HG03571 (cell line): ENCODE results near the gene NPHP4.

Experiments used
- ATAC-seq: cut with Tn5 transposase; IDR thresholded peaks from one replicate; pipeline ENCODE4 v1.9.1; 2021; ENCODE audit not compliant: unreplicated experiment

NPHP4 gene

DNA sequence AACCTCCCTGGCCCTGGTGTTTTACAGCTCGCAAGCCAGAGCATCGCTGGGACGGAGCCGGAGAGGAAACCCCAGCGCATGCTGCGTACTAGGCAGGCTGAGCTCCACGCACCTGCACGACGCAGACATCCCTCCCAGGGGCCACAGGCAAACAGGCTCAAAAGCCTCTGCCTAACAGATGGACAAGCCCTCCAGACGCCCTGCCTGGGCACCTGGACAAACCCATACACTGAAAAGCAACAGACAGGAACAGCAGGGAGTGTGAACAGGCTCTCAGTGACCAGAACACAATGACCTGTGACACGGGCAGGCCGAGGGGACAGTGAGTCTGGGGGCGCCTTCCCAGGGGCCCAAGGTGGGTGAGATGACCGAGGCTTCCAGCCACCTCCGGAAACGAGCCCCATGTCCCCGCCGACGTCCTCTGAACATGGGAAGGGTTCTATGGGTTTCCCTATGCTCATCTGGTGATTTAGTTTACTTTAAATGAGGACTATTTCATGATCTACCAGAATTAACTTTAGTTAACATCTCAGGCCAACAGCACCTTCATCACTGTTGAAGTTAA, 40.3 kb downstream of the NPHP4 start:
- no peak for ATAC-seq

- ATAC-seq = no peak
These were observed 41.0 kb downstream of the NPHP4 start for GRCh38 chr1:5950994-5951785.

DNA sequence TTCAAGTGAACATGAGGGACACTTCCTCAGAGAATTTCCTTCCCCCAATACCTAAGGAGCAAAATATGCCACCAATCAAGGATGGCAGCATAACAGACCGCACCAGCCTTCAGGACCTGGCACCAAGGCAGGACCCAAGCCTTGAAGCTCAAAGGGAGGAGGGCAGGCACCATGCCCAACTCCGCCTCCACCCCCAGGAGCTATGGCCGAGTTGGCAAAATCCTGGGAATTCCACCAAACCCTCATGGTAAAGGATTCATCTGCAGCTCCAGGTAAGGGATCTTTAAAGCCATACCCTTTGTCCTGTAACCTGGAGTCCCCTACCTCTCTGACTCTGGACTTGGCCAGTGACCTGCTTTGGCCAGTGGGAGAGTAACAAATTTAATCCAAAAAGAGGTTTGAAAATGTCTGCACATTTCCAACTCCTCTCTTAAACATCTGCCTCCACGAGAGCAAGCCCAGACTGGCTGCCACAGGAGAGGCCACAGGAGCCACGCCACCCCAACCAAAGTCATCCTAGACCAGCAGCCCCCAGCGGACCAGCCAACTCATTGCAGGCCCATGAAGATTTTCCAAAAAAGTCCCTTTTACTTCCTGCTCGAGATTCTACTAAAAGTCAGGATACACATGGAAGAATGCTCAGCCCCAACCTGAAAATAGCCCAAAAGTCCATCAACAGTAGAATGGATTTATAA, 41.9 kb downstream of the NPHP4 start:
- ATAC-seq = no peak

GRCh38 chr1:5949761-5950100, 42.5 kb downstream of the NPHP4 start:
- ATAC-seq = no peak

GRCh38 chr1:5949085-5949760, 43.0 kb downstream of the NPHP4 start:
- no peak for ATAC-seq

GRCh38 chr1:5948681-5949005, 43.6 kb downstream of the NPHP4 start:
- no peak for ATAC-seq

- no peak for ATAC-seq
These were observed 44.1 kb downstream of the NPHP4 start for GRCh38 chr1:5947978-5948680.

- ATAC-seq = no peak
These were observed 45.0 kb downstream of the NPHP4 start for GRCh38 chr1:5947071-5947821.

GRCh38 chr1:5945445-5945844, 46.8 kb downstream of the NPHP4 start:
- no peak for ATAC-seq

DNA sequence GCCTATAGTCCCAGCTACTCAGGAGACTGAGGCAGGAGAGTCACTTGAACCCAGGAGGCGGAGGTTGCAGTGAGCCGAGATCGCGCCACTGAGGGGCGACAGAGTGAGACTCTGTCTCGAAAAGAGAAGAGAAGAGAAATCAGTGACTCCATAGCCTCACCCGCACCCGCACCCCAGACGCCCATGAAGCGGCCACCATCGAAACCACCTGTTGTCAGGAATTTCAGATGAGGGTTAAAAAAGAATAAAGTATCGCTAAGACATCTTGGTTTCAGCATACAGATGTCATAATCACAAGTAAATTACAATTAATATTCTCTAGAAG, 47.4 kb downstream of the NPHP4 start:
- ATAC-seq = no peak

DNA sequence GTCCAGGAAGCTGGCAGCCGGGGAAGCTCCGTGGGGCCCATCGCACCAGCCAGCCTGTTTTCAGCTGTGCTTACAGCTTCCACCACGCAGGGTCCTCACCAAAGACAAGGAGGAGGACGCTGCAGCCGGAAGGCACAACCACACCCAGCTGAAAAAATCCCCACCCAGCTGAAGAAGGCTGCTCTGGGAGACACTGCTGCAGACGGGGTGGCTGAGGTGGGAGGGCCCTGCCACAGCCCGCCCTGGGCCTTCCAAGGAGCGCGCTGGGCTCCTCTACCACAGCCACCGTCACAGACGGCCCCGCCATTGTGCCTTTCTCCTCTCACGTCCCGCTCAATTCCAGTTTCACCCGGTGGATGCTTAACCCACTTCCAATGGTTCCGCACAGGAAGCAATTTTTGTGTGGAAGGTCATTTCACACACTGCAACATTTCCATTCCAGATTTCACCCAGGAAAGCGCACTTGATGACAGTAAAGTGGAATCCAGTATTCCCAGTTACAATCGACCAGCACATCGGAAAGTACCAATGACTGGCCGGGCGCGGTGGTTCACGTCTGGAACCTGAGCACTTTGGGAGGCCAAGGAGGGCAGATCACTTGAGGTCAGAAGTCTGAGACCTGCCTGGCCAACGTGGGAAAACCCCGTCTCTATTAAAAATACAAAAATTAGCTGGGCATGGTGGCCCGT, 47.9 kb downstream of the NPHP4 start:
- ATAC-seq = no peak

- ATAC-seq = no peak
These were observed 48.7 kb downstream of the NPHP4 start for GRCh38 chr1:5943343-5944124.

DNA sequence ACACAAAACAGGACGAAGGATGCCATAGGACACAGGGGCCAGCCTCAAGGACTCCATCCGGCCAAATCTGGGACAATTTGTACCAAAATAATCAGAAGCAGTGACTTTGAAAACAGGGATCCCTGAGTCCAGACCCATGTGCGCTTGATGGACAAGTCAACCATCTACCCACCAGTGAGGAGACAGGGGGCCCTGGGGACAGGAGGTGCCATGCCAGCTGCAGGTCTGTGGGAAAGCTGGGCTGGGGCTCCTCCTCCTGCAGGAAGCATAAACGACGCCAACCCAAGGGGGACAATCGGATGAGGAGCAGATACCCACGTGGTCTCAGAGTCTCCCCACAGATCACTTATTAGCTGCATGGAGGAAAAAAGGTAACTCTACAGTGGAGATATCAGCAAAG, 50.6 kb downstream of the NPHP4 start:
- ATAC-seq = no peak

DNA sequence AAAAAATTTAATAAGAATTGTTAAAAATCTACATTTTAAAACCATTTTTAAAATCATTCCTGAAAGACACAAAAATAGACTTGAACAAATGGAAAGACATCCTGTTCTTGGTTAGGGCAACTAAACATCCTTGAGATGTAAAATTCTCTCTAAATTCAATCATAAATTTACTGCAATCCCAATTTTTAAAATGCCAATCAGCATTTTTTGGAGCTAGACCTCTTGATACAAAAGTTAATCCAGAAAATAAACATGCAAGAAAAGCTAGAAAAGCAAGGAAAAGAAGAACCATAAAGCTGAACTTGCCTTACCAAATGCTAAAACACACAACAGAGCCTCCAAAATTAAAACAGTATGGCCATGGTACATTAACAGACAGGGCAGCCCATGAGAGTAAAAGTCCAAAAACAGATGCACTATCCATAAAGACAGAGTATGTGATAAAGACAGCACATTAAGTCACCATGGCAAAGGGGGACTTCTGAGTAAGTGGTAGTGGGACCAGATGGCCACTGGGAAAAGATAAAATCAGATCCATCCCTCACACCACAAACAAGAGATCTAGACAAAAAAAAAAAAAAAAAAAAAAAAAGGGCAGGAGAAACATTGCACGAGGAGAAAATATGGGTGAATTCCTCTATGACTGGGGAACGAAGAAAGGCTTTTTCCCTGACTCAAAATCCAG, 51.4 kb downstream of the NPHP4 start:
- no peak for ATAC-seq

DNA sequence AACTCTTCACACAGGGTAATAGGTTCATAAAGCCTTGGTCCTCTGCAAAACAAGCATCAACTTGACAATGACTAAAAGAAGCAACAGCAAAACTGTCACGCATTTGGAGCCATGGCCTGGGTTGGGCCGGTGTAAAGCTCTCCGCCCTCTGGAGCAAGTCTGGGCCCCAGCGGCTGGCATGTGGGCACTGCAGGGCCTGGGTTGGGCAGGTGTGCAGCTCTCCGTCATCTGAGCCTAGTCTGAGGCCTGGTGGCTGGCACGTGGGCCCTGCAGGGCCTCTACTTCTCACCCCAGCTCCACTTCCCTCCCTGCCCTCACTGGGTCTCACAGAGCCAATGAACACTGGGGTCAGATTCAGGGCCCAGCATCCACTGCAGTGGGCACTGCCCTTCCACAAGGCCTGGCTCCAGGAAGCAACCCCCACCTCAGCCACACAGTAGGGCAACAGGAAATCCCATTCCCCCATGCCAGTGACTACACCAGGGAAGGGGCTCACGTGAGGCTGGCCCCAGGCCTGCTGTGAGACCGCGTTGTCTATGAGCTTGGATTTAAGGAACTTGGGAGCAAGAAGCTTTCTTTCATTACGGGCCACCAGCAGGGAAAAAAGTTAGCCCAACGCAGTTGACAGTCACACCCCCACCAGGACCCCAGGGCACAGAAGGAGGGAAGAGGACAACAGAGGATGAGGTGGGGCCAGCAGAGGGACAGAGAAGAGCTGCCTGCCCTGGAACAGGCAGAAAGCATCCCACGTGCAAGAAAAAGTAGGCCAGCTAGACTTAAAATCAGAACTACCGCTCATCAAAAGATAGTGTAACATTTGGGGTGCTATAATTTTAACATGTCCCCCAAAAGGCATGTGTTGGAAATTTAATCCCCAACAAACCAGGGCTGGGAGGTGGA, 52.7 kb downstream of the NPHP4 start:
- ATAC-seq = no peak

DNA sequence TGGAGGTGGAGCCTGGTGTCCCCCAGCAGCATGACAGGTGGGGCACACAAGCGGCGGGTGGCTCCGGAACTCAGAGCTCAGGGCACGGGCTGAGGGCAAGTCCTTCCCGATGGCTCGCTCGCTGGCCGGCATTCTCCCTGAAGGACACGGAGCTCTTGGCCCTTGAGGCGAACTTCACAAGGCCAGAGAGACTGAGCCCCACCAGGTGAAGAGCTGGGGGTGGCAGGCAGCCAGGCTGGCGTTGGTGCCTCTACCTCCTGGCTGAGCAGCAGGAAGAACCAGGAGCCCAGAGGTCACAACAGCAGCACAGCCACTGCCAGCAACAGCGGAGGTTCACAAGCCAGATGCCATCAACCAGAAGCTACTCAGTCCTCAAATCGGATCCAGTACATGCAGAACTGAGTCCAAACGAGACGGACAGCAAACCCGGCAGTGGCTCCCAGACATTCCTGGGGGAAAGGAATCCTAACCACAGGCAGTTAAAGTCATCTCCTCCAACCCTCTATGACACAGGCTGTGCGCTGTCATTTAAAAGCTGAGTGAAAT, 54.1 kb downstream of the NPHP4 start:
- no peak for ATAC-seq

- ATAC-seq = no peak
These were observed 54.8 kb downstream of the NPHP4 start for GRCh38 chr1:5937373-5937857.
